T-helper 1 cell (primary cell): ENCODE results near the gene WWC2.
"Not testable (repeated sequence)": the region's sequence is repeated elsewhere in the genome, so short reads cannot be mapped to it uniquely, and the experiment has no call there.

Source experiments
- DNase-seq, 5 donors: peaks; one replicate each; pipeline ENCODE4 v3.0.0-alpha.2; 2012 to 2020

WWC2 gene

GRCh38 chr4:183303301-183303700 is 204.2 kb downstream of the WWC2 start:
- DNase-seq = no peak

GRCh38 chr4:183304067-183304466 is 205.0 kb downstream of the WWC2 start:
- no peak for DNase-seq

GRCh38 chr4:183304538-183304937 is 205.5 kb downstream of the WWC2 start:
- no peak for DNase-seq

GRCh38 chr4:183306811-183307210 is 207.8 kb downstream of the WWC2 start:
- DNase-seq = no peak

- no peak for DNase-seq
These were observed 213.8 kb downstream of the WWC2 start for GRCh38 chr4:183312841-183313240.

GRCh38 chr4:183314336-183314735 is 215.3 kb downstream of the WWC2 start:
- DNase-seq = no peak

GRCh38 chr4:183314806-183315205 is 215.7 kb downstream of the WWC2 start:
- DNase-seq = no peak

- DNase-seq = no peak
These were observed 219.6 kb downstream of the WWC2 start for GRCh38 chr4:183318656-183319055.

GRCh38 chr4:183320211-183321059 is 221.4 kb downstream of the WWC2 start, which contains the start of gene CLDN22:
Gene CLDN22 (minus strand): TSS chr4:183320276. CDS start chr4:183320218, 58 bp downstream.
- no peak for DNase-seq

- DNase-seq = no peak
These were observed 222.0 kb downstream of the WWC2 start for GRCh38 chr4:183321079-183321478.

- DNase-seq = no peak
These were observed 222.5 kb downstream of the WWC2 start for GRCh38 chr4:183321516-183321915.

GRCh38 chr4:183322326-183322725 is 223.3 kb downstream of the WWC2 start, which contains the start of gene CLDN24:
Gene CLDN24 (minus strand): TSS chr4:183322426. CDS start chr4:183322426, 0 bp downstream.
- no peak for DNase-seq

- no peak for DNase-seq
These were observed 224.2 kb downstream of the WWC2 start for GRCh38 chr4:183323295-183323694.

GRCh38 chr4:183324056-183324455 is 225.0 kb downstream of the WWC2 start:
- not testable (repeated sequence) for DNase-seq

- no peak for DNase-seq
These were observed 225.6 kb downstream of the WWC2 start for GRCh38 chr4:183324619-183325018.

GRCh38 chr4:183326387-183326786 is 227.3 kb downstream of the WWC2 start:
- DNase-seq = not testable (repeated sequence)

- no peak for DNase-seq
These were observed 227.8 kb downstream of the WWC2 start for GRCh38 chr4:183326853-183327252.

GRCh38 chr4:183327827-183328226 is 228.8 kb downstream of the WWC2 start:
- DNase-seq = no peak

- no peak for DNase-seq
These were observed 229.8 kb downstream of the WWC2 start for GRCh38 chr4:183328832-183329231.

GRCh38 chr4:183329244-183329643 is 230.2 kb downstream of the WWC2 start:
- DNase-seq = no peak

- DNase-seq = no peak
These were observed 231.1 kb downstream of the WWC2 start for GRCh38 chr4:183329954-183330742.

- DNase-seq = no peak
These were observed 231.8 kb downstream of the WWC2 start for GRCh38 chr4:183330841-183331240.

- no peak for DNase-seq
These were observed 233.4 kb downstream of the WWC2 start for GRCh38 chr4:183332447-183332846.

GRCh38 chr4:183333202-183333601 is 234.1 kb downstream of the WWC2 start:
- no peak for DNase-seq
